NT2/D1 (cell line): ENCODE measurements around the gene DYRK3.
A peak's percentile ranks its signal among the peaks of the same experiment; 100 is the strongest.

Experiments
- DNase-seq: peaks from one replicate; pipeline ENCODE4 v3.0.0-alpha.2; 2011; ENCODE audit warnings: low read depth, low spot score
- H3K27me3 ChIP-seq: 2 replicates; pipeline ENCODE4 v1.6.0; 2011; ENCODE audit warnings: mild to moderate bottlenecking; ENCODE audit not compliant: insufficient read length, insufficient read depth
- H3K36me3 ChIP-seq: 2 replicates; pipeline ENCODE4 v1.6.1; 2011; ENCODE audit warnings: mild to moderate bottlenecking, low read length, mixed read lengths; ENCODE audit not compliant: insufficient read depth, insufficient read length
- H3K4me1 ChIP-seq: 2 replicates; pipeline ENCODE4 v1.5.1; 2011; ENCODE audit not compliant: insufficient read depth, insufficient read length
- H3K4me3 ChIP-seq: 2 replicates; pipeline ENCODE4 v1.5.1; 2011; ENCODE audit warnings: low read depth; ENCODE audit not compliant: insufficient read length
- H3K9ac ChIP-seq: 2 replicates; pipeline ENCODE4 v1.6.0; 2011; ENCODE audit warnings: low read depth; ENCODE audit not compliant: insufficient read length
- H3K9me3 ChIP-seq: 2 replicates; pipeline ENCODE4 v1.5.1; 2011; ENCODE audit warnings: mild to moderate bottlenecking, low read length; ENCODE audit not compliant: insufficient read depth
- SUZ12 ChIP-seq: IDR thresholded peaks from 2 replicates; pipeline ENCODE4 v1.6.1; 2011; ENCODE audit not compliant: insufficient read length, insufficient read depth; ENCODE audit errors: extremely low read depth
- YY1 ChIP-seq: IDR thresholded peaks from 2 replicates; pipeline ENCODE4 v1.6.1; 2011; ENCODE audit not compliant: insufficient read length, insufficient read depth
- ZNF274 ChIP-seq: IDR thresholded peaks from 2 replicates; pipeline ENCODE4 v1.6.1; 2011; ENCODE audit warnings: mild to moderate bottlenecking, low read depth, low read length

Gene DYRK3

DNA sequence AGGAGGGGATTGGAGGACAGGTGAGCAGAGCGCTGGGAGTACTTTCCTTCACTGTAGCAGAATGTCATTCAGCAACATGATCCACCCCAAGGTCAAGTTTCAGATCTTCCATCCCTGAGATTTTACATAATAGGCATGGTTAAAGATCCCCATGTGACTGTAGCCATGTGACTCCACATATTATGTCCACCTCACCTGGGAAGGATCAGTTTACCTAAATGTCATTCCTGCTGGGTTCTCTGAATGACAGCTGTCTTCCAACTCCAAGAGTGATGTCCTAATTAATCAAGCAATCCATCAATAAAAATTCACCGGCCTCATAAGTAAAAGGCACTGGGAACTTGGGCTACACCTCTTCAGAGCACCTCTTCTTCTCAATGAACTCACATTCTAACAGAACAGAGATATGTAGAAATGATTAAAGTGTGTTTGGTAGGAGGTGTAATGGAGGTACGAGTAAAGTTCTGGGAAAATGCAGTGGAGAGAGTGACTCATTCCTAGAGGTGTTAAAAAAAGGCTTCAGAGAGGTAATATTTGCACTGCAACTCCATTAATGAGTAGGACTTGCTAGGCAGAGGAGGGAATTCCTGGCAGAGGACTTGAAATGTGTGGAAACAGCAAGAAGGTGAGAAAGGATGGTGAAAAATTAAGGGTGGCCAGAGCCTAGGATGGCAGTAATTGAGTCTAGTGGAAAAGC lies 27.2 kb downstream of the DYRK3 start:
- H3K36me3 ChIP-seq: no peaks in the 10 kb centered on the region
- TF ChIP-seq YY1 (no peak), ZNF274 (no peak), SUZ12 (no peak)
- H3K27me3 ChIP-seq: peaks cover 24% of the 10 kb centered on the region
- DNase-seq: no peak
- H3K9ac ChIP-seq: no peak overlapping the region
- H3K9me3 ChIP-seq: no peaks in the 10 kb centered on the region
- H3K4me1 ChIP-seq: peaks cover 9% of the 10 kb centered on the region
- no peak overlapping the region for H3K4me3 ChIP-seq

DNA sequence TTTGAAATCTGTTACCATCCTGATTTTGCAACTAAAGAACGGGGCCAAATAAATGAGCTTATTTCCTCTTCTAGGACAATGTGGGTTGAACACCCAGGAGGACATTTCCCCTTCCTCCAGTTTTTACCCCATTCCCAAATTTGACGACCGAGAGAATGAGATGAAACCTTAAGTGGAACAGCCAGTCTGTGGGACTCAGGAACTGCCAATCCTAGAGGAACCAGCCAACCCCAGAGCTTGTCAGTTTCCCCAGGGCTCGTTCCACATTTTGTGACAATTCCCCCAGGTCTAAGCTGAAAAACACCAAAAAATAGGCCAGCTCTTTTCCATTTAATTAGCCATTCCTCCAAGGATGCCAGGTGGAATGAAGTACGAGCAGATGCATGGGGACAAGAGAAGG lies 28.0 kb downstream of the DYRK3 start:
- TF ChIP-seq ZNF274 (no peak), SUZ12 (no peak), YY1 (no peak)
- Histone ChIP-seq H3K4me1 (peaks cover 9% of the 10 kb centered on the region), H3K27me3 (peaks cover 22% of the 10 kb centered on the region)

GRCh38 chr1:206663832-206664652 lies 28.7 kb downstream of the DYRK3 start:
- DNase-seq: peak; percentile 86
- no peak overlapping the region for H3K4me3 ChIP-seq
- H3K36me3 ChIP-seq: no peaks in the 10 kb centered on the region
- peaks cover 22% of the 10 kb centered on the region for H3K27me3 ChIP-seq
- TF ChIP-seq SUZ12 (no peak), YY1 (no peak), ZNF274 (no peak)
- H3K9ac ChIP-seq: no peak overlapping the region
- no peaks in the 10 kb centered on the region for H3K9me3 ChIP-seq
- H3K4me1 ChIP-seq: peaks cover 9% of the 10 kb centered on the region

More for the DNA sequence above, 28.0 kb downstream of the DYRK3 start:
- Histone ChIP-seq H3K9me3 (no peaks in the 10 kb centered on the region), H3K36me3 (no peaks in the 10 kb centered on the region), H3K9ac (no peak overlapping the region), H3K4me3 (no peak overlapping the region)
- DNase-seq: no peak

- DNase-seq: no peak
- Histone ChIP-seq H3K36me3 (no peaks in the 10 kb centered on the region), H3K27me3 (peaks cover 22% of the 10 kb centered on the region), H3K4me1 (peaks cover 5% of the 10 kb centered on the region), H3K4me3 (no peak overlapping the region), H3K9me3 (no peaks in the 10 kb centered on the region), H3K9ac (peak overlapping the region; percentile 38)
- TF ChIP-seq ZNF274 (no peak), YY1 (no peak), SUZ12 (no peak)
These were observed 29.4 kb downstream of the DYRK3 start for GRCh38 chr1:206664740-206665139.

GRCh38 chr1:206666031-206666561 lies 30.8 kb downstream of the DYRK3 start:
- DNase-seq: no peak
- H3K27me3 ChIP-seq: peaks cover 22% of the 10 kb centered on the region
- no peaks in the 10 kb centered on the region for H3K9me3 ChIP-seq
- no peak overlapping the region for H3K9ac ChIP-seq
- H3K36me3 ChIP-seq: no peaks in the 10 kb centered on the region
- peaks cover 2% of the 10 kb centered on the region for H3K4me1 ChIP-seq
- H3K4me3 ChIP-seq: no peak overlapping the region
- TF ChIP-seq YY1 (no peak), SUZ12 (no peak), ZNF274 (no peak)

- DNase-seq: no peak
- Histone ChIP-seq H3K27me3 (peaks cover 21% of the 10 kb centered on the region), H3K36me3 (no peaks in the 10 kb centered on the region), H3K4me3 (no peak overlapping the region), H3K9ac (no peak overlapping the region), H3K9me3 (no peaks in the 10 kb centered on the region), H3K4me1 (peaks cover 2% of the 10 kb centered on the region)
- TF ChIP-seq SUZ12: no peak
- no peak for TF ChIP-seq ZNF274
- no peak for TF ChIP-seq YY1
These were observed 31.8 kb downstream of the DYRK3 start for GRCh38 chr1:206666954-206667665.

GRCh38 chr1:206668351-206668750 lies 33.0 kb downstream of the DYRK3 start:
- Histone ChIP-seq H3K9ac (no peak overlapping the region), H3K9me3 (no peaks in the 10 kb centered on the region), H3K4me3 (no peak overlapping the region), H3K4me1 (peaks cover 2% of the 10 kb centered on the region), H3K27me3 (peaks cover 8% of the 10 kb centered on the region), H3K36me3 (no peaks in the 10 kb centered on the region)
- TF ChIP-seq YY1: no peak
- no peak for TF ChIP-seq ZNF274
- TF ChIP-seq SUZ12: no peak
- DNase-seq: no peak
